Measurements from ENCODE around the gene ATXN2. TPM values are rescaled to one million over a fixed set of nuclear protein-coding genes. Genes with fewer than 3 reads are reported as not detected.
A peak's percentile ranks its signal among the peaks of the same experiment; 100 is the strongest.

Gene ATXN2
- total RNA-seq, 1 experiment from 2014 or later = 72.9 TPM

DNA sequence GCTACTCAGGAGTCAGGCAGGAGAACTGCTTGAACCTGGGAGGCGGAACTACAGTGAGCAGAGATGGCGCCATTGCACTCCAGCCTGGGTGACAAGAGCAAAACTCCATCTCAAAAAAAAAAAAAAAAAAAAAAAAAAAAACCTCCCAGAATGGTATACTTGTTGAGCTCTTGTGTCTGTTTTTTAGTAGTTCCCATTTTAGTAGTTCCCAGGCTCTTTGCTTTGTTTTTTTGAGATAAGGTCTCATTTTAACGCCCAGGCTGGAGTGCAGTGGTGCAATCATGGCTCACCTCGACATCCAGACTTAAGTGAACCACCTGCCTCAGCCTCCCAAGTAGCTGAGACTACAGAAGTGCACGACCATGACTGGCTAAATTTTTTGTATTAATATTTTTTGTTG, 13.4 kb downstream of the ATXN2 start:
- no CpG with 5 or more reads among the region's 5 CpGs for WGBS (ENCODE audit: extremely low coverage, insufficient read length, low lambda C conversion rate)
- H3K36me3 Mint-ChIP-seq (ENCODE audit: insufficient read depth in 1 of 3, low read depth in 3 of 3) = peaks cover 4 to 9% (median 4%) of the 10 kb centered on the region in 3 experiments; a peak in 5 of 7 replicates
- no peaks in the 10 kb centered on the region for H3K9me3 ChIP-seq (ENCODE audit: control insufficient read depth, low read depth, low read length)
- H3T11ph ChIP-seq (ENCODE audit: low read length) = no peak overlapping the region
- H3K27ac Mint-ChIP-seq = peak overlapping the region in 1 of 3 experiments; percentile 82; a peak in 1 of 7 replicates
- no peaks in the 10 kb centered on the region for H3K9me3 Mint-ChIP-seq
- H4K8ac ChIP-seq (replicated peaks; ENCODE audit: insufficient read length, low read depth, low read length) = no peak overlapping the region
- peaks cover 32% of the 10 kb centered on the region; the same call in 1 of the 2 replicates for H3K79me2 ChIP-seq (ENCODE audit: insufficient read depth, low read length)
- no peaks in the 10 kb centered on the region for H3K4me1 ChIP-seq (ENCODE audit: insufficient read depth, low read length)
- no peak overlapping the region for H2BK12ac ChIP-seq (ENCODE audit: insufficient read length, low read depth, low read length)
- H3K27me3 ChIP-seq (ENCODE audit: insufficient read depth, low read length) = no peaks in the 10 kb centered on the region
- no peak overlapping the region for H3K4ac ChIP-seq (ENCODE audit: low read depth, low read length)
- H2BK15ac ChIP-seq (ENCODE audit: low read depth, low read length) = no peak overlapping the region
- H3K4me3 Mint-ChIP-seq = no peak overlapping the region
- no peak overlapping the region for H3K14ac ChIP-seq (ENCODE audit: insufficient read depth, low read length)
- no peak overlapping the region for H2BK5ac ChIP-seq (ENCODE audit: insufficient read length, low read length)
- no peak overlapping the region for H3K18ac ChIP-seq (ENCODE audit: insufficient read length, low read depth, low read length)
- no peak overlapping the region for H3K56ac ChIP-seq (ENCODE audit: insufficient read length, low read depth, low read length)
- no peak overlapping the region for H3K9ac ChIP-seq (ENCODE audit: extremely low read depth, insufficient read length, low read length)
- TF ChIP-seq, protein P1, sequence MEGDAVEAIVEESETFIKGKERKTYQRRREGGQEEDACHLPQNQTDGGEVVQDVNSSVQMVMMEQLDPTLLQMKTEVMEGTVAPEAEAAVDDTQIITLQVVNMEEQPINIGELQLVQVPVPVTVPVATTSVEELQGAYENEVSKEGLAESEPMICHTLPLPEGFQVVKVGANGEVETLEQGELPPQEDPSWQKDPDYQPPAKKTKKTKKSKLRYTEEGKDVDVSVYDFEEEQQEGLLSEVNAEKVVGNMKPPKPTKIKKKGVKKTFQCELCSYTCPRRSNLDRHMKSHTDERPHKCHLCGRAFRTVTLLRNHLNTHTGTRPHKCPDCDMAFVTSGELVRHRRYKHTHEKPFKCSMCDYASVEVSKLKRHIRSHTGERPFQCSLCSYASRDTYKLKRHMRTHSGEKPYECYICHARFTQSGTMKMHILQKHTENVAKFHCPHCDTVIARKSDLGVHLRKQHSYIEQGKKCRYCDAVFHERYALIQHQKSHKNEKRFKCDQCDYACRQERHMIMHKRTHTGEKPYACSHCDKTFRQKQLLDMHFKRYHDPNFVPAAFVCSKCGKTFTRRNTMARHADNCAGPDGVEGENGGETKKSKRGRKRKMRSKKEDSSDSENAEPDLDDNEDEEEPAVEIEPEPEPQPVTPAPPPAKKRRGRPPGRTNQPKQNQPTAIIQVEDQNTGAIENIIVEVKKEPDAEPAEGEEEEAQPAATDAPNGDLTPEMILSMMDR (conservative IDR thresholded peaks at IDR 0.05) = no peak
- H3K27me3 Mint-ChIP-seq (ENCODE audit: low read depth) = no peaks in the 10 kb centered on the region
- H2AK5ac ChIP-seq (ENCODE audit: insufficient read length, low read length) = no peak overlapping the region
- no peak overlapping the region for H2AFZ ChIP-seq (ENCODE audit: low read length)
- no peak for DNase-seq
- no peaks in the 10 kb centered on the region for H3K23me2 ChIP-seq (ENCODE audit: insufficient read length, low read depth, low read length, poor library complexity, severe bottlenecking)
- H4K5ac ChIP-seq (ENCODE audit: insufficient read length, low read depth, low read length) = no peak overlapping the region
- H2BK20ac ChIP-seq (ENCODE audit: low read depth, low read length, poor library complexity, severe bottlenecking) = no peak overlapping the region
- H3K4me1 Mint-ChIP-seq = peaks cover 0 to 3% of the 10 kb centered on the region in 2 experiments; a peak in 1 of 4 replicates
- no peak overlapping the region for H2BK120ac ChIP-seq (ENCODE audit: low read depth, low read length, poor library complexity, severe bottlenecking)
- no peak overlapping the region for H4K91ac ChIP-seq (ENCODE audit: insufficient read length, low read depth, low read length)
- H3K23ac ChIP-seq (ENCODE audit: insufficient read length, low read depth, low read length) = no peak overlapping the region
- H3K27ac ChIP-seq (ENCODE audit: insufficient read length, low read depth, low read length) = no peak overlapping the region
- H3K79me1 ChIP-seq (ENCODE audit: insufficient read depth, low read depth, low read length, poor library complexity, severe bottlenecking) = peaks cover 17% of the 10 kb centered on the region
- H4K20me1 ChIP-seq (ENCODE audit: control insufficient read depth, insufficient read depth, insufficient read length) = no peaks in the 10 kb centered on the region
- no peak overlapping the region for H3K4me2 ChIP-seq (ENCODE audit: insufficient read depth, insufficient read length, low read length)

All from H9 (cell line).